Measurements from ENCODE around the gene IVD. TPM values are rescaled to one million over a fixed set of nuclear protein-coding genes. Genes with fewer than 3 reads are reported as not detected.

IVD gene
- total RNA-seq, 2 donors from 2014 or later, result 74.1 to 86.1 TPM

DNA sequence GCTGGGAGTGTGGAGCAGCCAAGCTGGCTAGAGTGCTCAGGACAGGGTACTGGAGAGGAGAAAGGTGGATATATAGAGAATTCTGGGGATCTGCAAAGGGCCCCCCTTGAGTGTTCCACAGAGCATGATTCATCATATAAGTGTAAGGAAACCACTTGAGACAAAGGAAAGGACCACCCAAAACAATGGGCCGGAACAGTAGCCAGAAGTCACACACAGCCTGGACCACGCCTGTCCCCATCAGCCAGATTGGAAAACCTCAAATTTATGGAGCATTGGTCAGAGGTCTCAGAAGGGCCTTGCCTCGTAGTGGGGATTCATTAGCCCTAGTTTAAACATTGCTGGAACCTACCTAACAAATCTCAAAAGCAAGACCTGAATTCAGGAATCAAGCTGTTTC lies 28.0 kb upstream of the IVD start:
- H3K4me1 ChIP-seq, result peaks cover 3% of the 10 kb centered on the region
- H3K9ac ChIP-seq (ENCODE audit: low read depth in 2 of 2, low read length in 2 of 2), result no peak overlapping the region
- H3K27me3 ChIP-seq, result no peaks in the 10 kb centered on the region
- no peaks in the 10 kb centered on the region for H3K9me3 ChIP-seq
- DNase-seq, result no peak
- H3K27ac ChIP-seq, result no peak overlapping the region
- no peak for TF ChIP-seq CTCF (IDR thresholded peaks at IDR 0.05)
- H3K4me3 ChIP-seq, result no peak overlapping the region
- intact Hi-C loops (cut with DNase I), result no loop called here
- no peaks in the 10 kb centered on the region for H3K36me3 ChIP-seq

DNA sequence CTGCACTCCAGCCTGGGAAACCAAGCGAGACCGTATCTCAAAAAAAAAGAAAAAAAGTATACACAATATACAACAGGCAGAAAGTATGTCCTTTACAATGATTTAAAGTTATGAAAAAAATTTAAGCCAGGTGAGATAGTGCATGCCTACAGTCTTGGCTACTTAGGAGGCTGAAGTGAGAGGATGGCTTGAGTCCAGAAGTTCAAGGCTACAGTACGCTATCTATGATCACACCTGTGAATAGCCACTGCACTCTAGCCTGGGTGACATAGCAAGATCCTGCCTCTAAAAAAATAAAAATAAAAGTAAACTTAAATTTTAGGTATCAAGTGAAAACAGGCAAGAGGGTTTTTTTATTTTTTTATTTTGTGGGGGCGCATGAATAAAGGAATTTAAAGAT lies 26.2 kb upstream of the IVD start:
- no peaks in the 10 kb centered on the region for H3K9me3 ChIP-seq
- no peak for DNase-seq
- H3K4me1 ChIP-seq, result peaks cover 8% of the 10 kb centered on the region
- no peaks in the 10 kb centered on the region for H3K36me3 ChIP-seq
- intact Hi-C loops (cut with DNase I), result no loop called here
- no peak overlapping the region for H3K9ac ChIP-seq (ENCODE audit: low read depth in 2 of 2, low read length in 2 of 2)
- no peak overlapping the region for H3K4me3 ChIP-seq
- no peaks in the 10 kb centered on the region for H3K27me3 ChIP-seq
- TF ChIP-seq CTCF (IDR thresholded peaks at IDR 0.05), result no peak
- no peak overlapping the region for H3K27ac ChIP-seq

DNA sequence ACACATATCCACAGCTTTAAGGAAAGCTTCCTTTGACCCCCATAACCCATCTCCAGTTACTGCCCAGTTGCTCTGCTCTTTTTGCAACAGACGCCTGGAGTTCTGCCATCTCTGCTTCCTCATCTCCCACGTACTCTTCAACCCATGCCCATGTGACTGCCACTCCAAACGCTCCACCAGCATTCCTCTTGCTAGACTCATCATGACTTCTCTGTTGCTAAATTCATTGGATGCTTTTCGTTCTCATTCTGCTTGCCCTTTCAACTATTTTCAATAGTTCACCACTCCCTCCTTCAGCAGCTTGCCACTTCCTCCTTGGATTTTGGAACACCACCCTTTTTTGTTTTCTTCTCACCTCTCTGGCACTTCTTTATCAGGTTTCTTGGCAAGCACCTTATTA lies 25.7 kb upstream of the IVD start:
- Histone ChIP-seq H3K9me3 (no peaks in the 10 kb centered on the region), H3K4me3 (no peak overlapping the region), H3K4me1 (peaks cover 8% of the 10 kb centered on the region), H3K36me3 (no peaks in the 10 kb centered on the region), H3K9ac (ENCODE audit: low read depth in 2 of 2, low read length in 2 of 2) (no peak overlapping the region), H3K27me3 (no peaks in the 10 kb centered on the region), H3K27ac (no peak overlapping the region)
- TF ChIP-seq CTCF (IDR thresholded peaks at IDR 0.05), result no peak
- no peak for DNase-seq
- intact Hi-C loops (cut with DNase I), result no loop called here

GRCh38 chr15:40380636-40381035 lies 25.0 kb upstream of the IVD start:
- no peaks in the 10 kb centered on the region for H3K9me3 ChIP-seq
- no peak overlapping the region for H3K9ac ChIP-seq (ENCODE audit: low read depth in 2 of 2, low read length in 2 of 2)
- TF ChIP-seq CTCF (IDR thresholded peaks at IDR 0.05), result no peak
- no peak overlapping the region for H3K4me3 ChIP-seq
- no peaks in the 10 kb centered on the region for H3K36me3 ChIP-seq
- H3K27ac ChIP-seq, result no peak overlapping the region
- peaks cover 8% of the 10 kb centered on the region for H3K4me1 ChIP-seq
- DNase-seq, result no peak
- intact Hi-C loops (cut with DNase I), result no loop called here
- no peaks in the 10 kb centered on the region for H3K27me3 ChIP-seq

DNA sequence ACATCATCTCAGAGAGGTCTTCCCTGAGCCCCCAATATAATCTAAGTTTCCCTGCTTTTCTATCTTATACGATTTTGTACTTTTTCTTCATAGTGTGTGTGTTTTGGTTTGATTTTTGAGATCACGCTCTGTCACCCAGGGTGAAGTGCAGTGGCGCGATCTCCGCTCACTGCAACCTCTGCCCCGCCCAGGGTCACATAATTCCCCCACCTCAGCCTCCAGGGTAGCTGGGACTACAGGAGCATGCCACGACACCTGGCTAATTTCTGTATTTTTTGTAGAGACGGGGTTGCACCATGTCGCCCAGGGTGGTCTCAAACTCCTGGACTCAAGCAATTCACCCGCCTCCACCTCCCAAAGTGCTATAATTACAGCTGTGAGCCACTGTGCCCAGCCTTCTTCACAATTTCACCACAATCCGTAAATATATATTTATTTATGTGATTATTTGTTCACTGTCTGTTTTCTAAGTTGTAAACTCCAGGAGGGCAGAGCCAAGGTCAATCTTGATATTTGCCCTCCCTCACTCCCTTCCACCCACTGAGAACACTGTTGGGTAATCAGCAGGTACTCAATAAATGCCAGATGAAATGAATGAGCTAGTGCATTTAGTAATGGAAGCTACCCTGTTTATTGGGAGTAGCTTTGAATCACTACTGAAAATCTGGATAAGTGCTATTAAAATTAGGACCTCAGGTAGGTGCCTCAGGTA lies 23.6 kb upstream of the IVD start:
- no peak overlapping the region for H3K9ac ChIP-seq (ENCODE audit: low read depth in 2 of 2, low read length in 2 of 2)
- no peak for DNase-seq
- TF ChIP-seq CTCF (IDR thresholded peaks at IDR 0.05), result no peak
- no peak overlapping the region for H3K27ac ChIP-seq
- no peak overlapping the region for H3K4me3 ChIP-seq
- intact Hi-C loops (cut with DNase I), result no loop called here
- no peaks in the 10 kb centered on the region for H3K9me3 ChIP-seq
- H3K27me3 ChIP-seq, result no peaks in the 10 kb centered on the region
- H3K4me1 ChIP-seq, result peaks cover 8% of the 10 kb centered on the region
- H3K36me3 ChIP-seq, result no peaks in the 10 kb centered on the region
